ENCODE measurements around the gene HSPA14.
"Not testable (repeated sequence)": the region's sequence is repeated elsewhere in the genome, so short reads cannot be mapped to it uniquely, and the experiment has no call there.

The HSPA14 gene

GRCh38 chr10:14837757-14838581 lies at the start of gene HSPA14, which contains the start of the genes CDNF and MSANTD7:
HSPA14 (plus strand) TSS chr10:14838306; CDS start chr10:14838403, 97 bp downstream.
CDNF (minus strand) TSS chr10:14838037; CDS start chr10:14837946, 91 bp downstream.
MSANTD7 (plus strand) TSS chr10:14838306; CDS start chr10:14842285, 3,979 bp downstream.
- peak; percentile 99 for DNase-seq

GRCh38 chr10:14798636-14799035 lies 39.5 kb upstream of the HSPA14 start:
- DNase-seq: no peak

GRCh38 chr10:14800397-14800796 lies 37.7 kb upstream of the HSPA14 start:
- no peak for DNase-seq

- DNase-seq: no peak
Observed at GRCh38 chr10:14801723-14802122, 36.4 kb upstream of the HSPA14 start.

- no peak for DNase-seq
Observed at GRCh38 chr10:14803827-14804226, 34.3 kb upstream of the HSPA14 start.

GRCh38 chr10:14806318-14806717 lies 31.8 kb upstream of the HSPA14 start:
- no peak for DNase-seq

GRCh38 chr10:14810969-14811953 lies 26.8 kb upstream of the HSPA14 start:
- DNase-seq: no peak

- no peak for DNase-seq
Observed at GRCh38 chr10:14812271-14812670, 25.8 kb upstream of the HSPA14 start.

GRCh38 chr10:14815681-14816080 lies 22.4 kb upstream of the HSPA14 start:
- DNase-seq: no peak

- not testable (repeated sequence) for DNase-seq
Observed at GRCh38 chr10:14816717-14817116, 21.4 kb upstream of the HSPA14 start.

- DNase-seq: no peak
Observed at GRCh38 chr10:14820010-14820774, 17.9 kb upstream of the HSPA14 start.

- DNase-seq: no peak
Observed at GRCh38 chr10:14820775-14821154, 17.3 kb upstream of the HSPA14 start.

GRCh38 chr10:14821635-14822375 lies 16.3 kb upstream of the HSPA14 start:
- no peak for DNase-seq

- peak; percentile 24 for DNase-seq
Observed at GRCh38 chr10:14822879-14823755, 15.0 kb upstream of the HSPA14 start.

GRCh38 chr10:14823966-14824365 lies 14.1 kb upstream of the HSPA14 start:
- DNase-seq: no peak

GRCh38 chr10:14826076-14826829 lies 11.9 kb upstream of the HSPA14 start:
- no peak for DNase-seq

GRCh38 chr10:14833106-14833505 lies 5.0 kb upstream of the HSPA14 start:
- no peak for DNase-seq

- DNase-seq: no peak
Observed at GRCh38 chr10:14836208-14836607, 1.9 kb upstream of the HSPA14 start.

- DNase-seq: no peak
Observed at GRCh38 chr10:14837003-14837756, 926 bp upstream of the HSPA14 start.

Measured in stimulated activated CD4-positive, alpha-beta T cell treated with anti-CD3 and anti-CD28 coated beads, Interleukin-12 subunit alpha, Interleukin-12 subunit beta, amount 100 ng/mL, for 4 hours (primary cell).